Stimulated activated CD4-positive, alpha-beta T cell treated with anti-CD3 and anti-CD28 coated beads, Interleukin-4, amount 100 ng/mL, for 1 hour (primary cell): ENCODE results near the gene FHIT.

Experiments
- DNase-seq: peaks from one replicate; pipeline ENCODE4 v3.0.0-alpha.2; 2020

The FHIT gene

GRCh38 chr3:60303160-60303559, 948.1 kb downstream of the FHIT start:
- no peak for DNase-seq

- DNase-seq = no peak
These were observed 950.1 kb downstream of the FHIT start for GRCh38 chr3:60301142-60301541.

GRCh38 chr3:60298141-60298540, 953.1 kb downstream of the FHIT start:
- DNase-seq = no peak

- DNase-seq = no peak
These were observed 957.1 kb downstream of the FHIT start for GRCh38 chr3:60294181-60294580.

- DNase-seq = no peak
These were observed 960.1 kb downstream of the FHIT start for GRCh38 chr3:60291115-60291514.

GRCh38 chr3:60290122-60290492, 961.1 kb downstream of the FHIT start:
- DNase-seq = no peak

- DNase-seq = no peak
These were observed 961.7 kb downstream of the FHIT start for GRCh38 chr3:60289341-60290121.

- no peak for DNase-seq
These were observed 968.4 kb downstream of the FHIT start for GRCh38 chr3:60282866-60283265.

GRCh38 chr3:60281970-60282369, 969.3 kb downstream of the FHIT start:
- DNase-seq = no peak

- no peak for DNase-seq
These were observed 973.9 kb downstream of the FHIT start for GRCh38 chr3:60277361-60277800.

GRCh38 chr3:60276615-60277014, 974.6 kb downstream of the FHIT start:
- no peak for DNase-seq

- no peak for DNase-seq
These were observed 976.6 kb downstream of the FHIT start for GRCh38 chr3:60274646-60275045.

- DNase-seq = no peak
These were observed 977.2 kb downstream of the FHIT start for GRCh38 chr3:60274098-60274497.

GRCh38 chr3:60269829-60270266, 981.4 kb downstream of the FHIT start:
- DNase-seq = no peak

GRCh38 chr3:60269377-60269776, 981.9 kb downstream of the FHIT start:
- no peak for DNase-seq

- DNase-seq = no peak
These were observed 983.1 kb downstream of the FHIT start for GRCh38 chr3:60268123-60268522.

- DNase-seq = no peak
These were observed 984.8 kb downstream of the FHIT start for GRCh38 chr3:60266444-60266843.

GRCh38 chr3:60263191-60263590, 988.1 kb downstream of the FHIT start:
- no peak for DNase-seq

- DNase-seq = no peak
These were observed 988.7 kb downstream of the FHIT start for GRCh38 chr3:60262546-60262945.

GRCh38 chr3:60260546-60260945, 990.7 kb downstream of the FHIT start:
- DNase-seq = no peak

GRCh38 chr3:60250810-60251209, 1000.4 kb downstream of the FHIT start:
- no peak for DNase-seq

- DNase-seq = no peak
These were observed 1001.0 kb downstream of the FHIT start for GRCh38 chr3:60250206-60250605.

- DNase-seq = no peak
These were observed 1004.9 kb downstream of the FHIT start for GRCh38 chr3:60246361-60246760.

- no peak for DNase-seq
These were observed 1007.8 kb downstream of the FHIT start for GRCh38 chr3:60243456-60243855.

- no peak for DNase-seq
These were observed 1010.8 kb downstream of the FHIT start for GRCh38 chr3:60240492-60240891.
